Measurements from ENCODE around the gene CPM.

The CPM gene

GRCh38 chr12:68832504-68832867 is 100.5 kb downstream of the CPM start:
- TF ChIP-seq CTCF (IDR thresholded peaks at IDR 0.05; ENCODE audit: insufficient read depth, low read length, missing control alignments): no peak
- POLR2A ChIA-PET: no interaction called here
- no peak overlapping the region for H3K4me3 ChIP-seq (ENCODE audit: low read depth, low read length)
- DNase-seq (ENCODE audit: low read depth, low spot score): no peak
- CTCF ChIA-PET: interaction anchor here (3.2 to 3.5 kb wide), 2 partner anchors 15 to 20 kb away, joined by 23 to 38 read pairs; no protein-coding TSS in a partner anchor

- DNase-seq (ENCODE audit: low read depth, low spot score): no peak
- POLR2A ChIA-PET: interaction anchor here (1.0 kb wide), 1 partner anchor 15 kb away, joined by 3 read pairs; no protein-coding TSS in a partner anchor
- no peak for TF ChIP-seq CTCF (IDR thresholded peaks at IDR 0.05; ENCODE audit: insufficient read depth, low read length, missing control alignments)
- CTCF ChIA-PET: interaction anchor here (1.1 to 3.5 kb wide), 5 partner anchors 11 to 423 kb away, joined by 3 to 54 read pairs (median 35); no protein-coding TSS in a partner anchor
- H3K4me3 ChIP-seq (ENCODE audit: low read depth, low read length): no peak overlapping the region
Measured at GRCh38 chr12:68831751-68832503, 101.0 kb downstream of the CPM start.

- H3K4me3 ChIP-seq (ENCODE audit: low read depth, low read length): no peak overlapping the region
- POLR2A ChIA-PET: interaction anchor here (1.0 kb wide), 1 partner anchor 15 kb away, joined by 3 read pairs; no protein-coding TSS in a partner anchor
- DNase-seq (ENCODE audit: low read depth, low spot score): no peak
- TF ChIP-seq CTCF (IDR thresholded peaks at IDR 0.05; ENCODE audit: insufficient read depth, low read length, missing control alignments): no peak
- CTCF ChIA-PET: interaction anchor here (0.9 to 3.5 kb wide), 11 partner anchors 10 to 608 kb away, joined by 3 to 54 read pairs (median 9); partner anchors contain the start of gene MDM2
Measured at GRCh38 chr12:68831272-68831671, 101.7 kb downstream of the CPM start.

- ChIA-PET POLR2A (interaction anchor here (0.7 kb wide), 1 partner anchor 25 kb away, joined by 3 read pairs; no protein-coding TSS in a partner anchor), CTCF (interaction anchor here (0.9 to 1.0 kb wide), 5 partner anchors 8 to 20 kb away, joined by 3 to 4 read pairs (median 4); partner anchors contain the start of gene MDM2)
- H3K4me3 ChIP-seq (ENCODE audit: low read depth, low read length): no peak overlapping the region
- no peak for DNase-seq (ENCODE audit: low read depth, low spot score)
- no peak for TF ChIP-seq CTCF (IDR thresholded peaks at IDR 0.05; ENCODE audit: insufficient read depth, low read length, missing control alignments)
Measured at GRCh38 chr12:68828672-68829068, 104.3 kb downstream of the CPM start.

- ChIA-PET POLR2A (interaction anchor here (0.7 kb wide), 1 partner anchor 26 kb away, joined by 3 read pairs; no protein-coding TSS in a partner anchor), CTCF (interaction anchor here (0.7 to 1.0 kb wide), 7 partner anchors 8 to 20 kb away, joined by 3 to 5 read pairs (median 4); partner anchors contain the start of gene MDM2)
- no peak for DNase-seq (ENCODE audit: low read depth, low spot score)
- TF ChIP-seq CTCF (IDR thresholded peaks at IDR 0.05; ENCODE audit: insufficient read depth, low read length, missing control alignments): no peak
- H3K4me3 ChIP-seq (ENCODE audit: low read depth, low read length): no peak overlapping the region
Measured at GRCh38 chr12:68827895-68828671, 104.9 kb downstream of the CPM start.
